Keratinocyte (primary cell): ENCODE data around the gene SCFD1. TPM values are rescaled to one million over a fixed set of nuclear protein-coding genes. Genes with fewer than 3 reads are reported as not detected.

Experiments used
- DNase-seq: peaks from one replicate; pipeline ENCODE4 v3.0.0-alpha.2; 2011; ENCODE audit warnings: low read depth, missing footprints, low spot score
- FAIRE-seq: peaks from 2 replicates; lab custom pipeline; 2011; peaks lifted over from hg19 to GRCh38; lab: Jason Lieb, UNC
- H2AFZ ChIP-seq: 2 replicates; pipeline ENCODE4 v1.6.0; 2012; ENCODE audit warnings: low read length, control low read depth, inconsistent platforms; ENCODE audit not compliant: control insufficient read depth
- H3K27ac ChIP-seq: 2 replicates; pipeline ENCODE4 v1.5.1; 2011; ENCODE audit warnings: low read length; ENCODE audit not compliant: control insufficient read depth, insufficient read depth
- H3K27me3 ChIP-seq: 3 replicates; pipeline ENCODE4 v1.6.0; 2011; ENCODE audit warnings: low read length; ENCODE audit not compliant: control insufficient read depth, insufficient read depth; ENCODE audit errors: extremely low read depth
- H3K36me3 ChIP-seq, 2 experiments: 2 replicates in 1 of 2; 3 replicates in 1 of 2; pipeline ENCODE4 v1.5.1; 2011; ENCODE audit warnings: low read length in 2 of 2, mild to moderate bottlenecking in 1 of 2; ENCODE audit not compliant: control insufficient read depth in 2 of 2, insufficient read depth in 2 of 2; ENCODE audit errors: extremely low read depth in 1 of 2
- H3K4me1 ChIP-seq: 3 replicates; pipeline ENCODE4 v1.5.1; 2011; ENCODE audit warnings: low read length; ENCODE audit not compliant: control insufficient read depth, insufficient read depth; ENCODE audit errors: extremely low read depth
- H3K4me2 ChIP-seq: 3 replicates; pipeline ENCODE4 v1.6.0; 2011; ENCODE audit warnings: low read depth, low read length; ENCODE audit not compliant: control insufficient read depth, insufficient read depth; ENCODE audit errors: extremely low read depth
- H3K4me3 ChIP-seq, 3 experiments: fragments of 200-600 bp in 1 of 3; sonication (generic) in 1 of 3; 2 replicates in 2 of 3; 3 replicates in 1 of 3; pipeline ENCODE4 v1.5.1; 2011 to 2016; ENCODE audit warnings: low read length in 3 of 3, mild to moderate bottlenecking in 3 of 3, control low read depth in 2 of 3, inconsistent platforms in 1 of 3, low read depth in 1 of 3, mixed read lengths in 1 of 3, mixed run types in 1 of 3, moderate library complexity in 1 of 3; ENCODE audit not compliant: control insufficient read depth in 2 of 3, insufficient read depth in 2 of 3; ENCODE audit errors: extremely low read depth in 1 of 3
- H3K79me2 ChIP-seq: 2 replicates; pipeline ENCODE4 v1.6.0; 2012; ENCODE audit warnings: low read length; ENCODE audit not compliant: control insufficient read depth, insufficient read depth
- H3K9ac ChIP-seq: 3 replicates; pipeline ENCODE4 v1.6.0; 2011; ENCODE audit warnings: low read length; ENCODE audit not compliant: control insufficient read depth, insufficient read depth; ENCODE audit errors: extremely low read depth
- H3K9me1 ChIP-seq: 3 replicates; pipeline ENCODE4 v1.6.0; 2011; ENCODE audit warnings: low read length; ENCODE audit not compliant: control insufficient read depth, insufficient read depth; ENCODE audit errors: extremely low read depth
- H3K9me3 ChIP-seq: 2 replicates; pipeline ENCODE4 v1.5.1; 2012; ENCODE audit warnings: low read depth, low read length; ENCODE audit not compliant: control insufficient read depth
- H4K20me1 ChIP-seq: 3 replicates; pipeline ENCODE4 v1.6.0; 2011; ENCODE audit warnings: low read length; ENCODE audit not compliant: control insufficient read depth, insufficient read depth; ENCODE audit errors: extremely low read depth
- EZH2 ChIP-seq: IDR thresholded peaks from one replicate; pipeline ENCODE4 v1.6.1; 2012; ENCODE audit warnings: inconsistent platforms, mild to moderate bottlenecking, low read length, moderate library complexity
- dilution Hi-C: fragments of 300-500 bp; cut with MboI; formaldehyde crosslinking; loops from one replicate; pipeline ENCODE4 v1.7.0; 2020; ENCODE audit warnings: low sequenced_read_pairs; ENCODE audit not compliant: extremely low pct_ligation_motif_present
- polyA plus RNA-seq, 5 experiments: library from polyadenylated mRNA; depleted of rRNA in 3 of 5; stranded (reverse) in 3 of 5; stranded (forward) in 1 of 5; unstranded in 1 of 5; fragments of >200 nt; gene quantifications; 1 replicate in 1 of 5; 2 replicates in 3 of 5; 3 replicates in 1 of 5; pipeline versions ENCODE4 v1.2.1 to v1.2.3, GENCODE V29; 2011 to 2012; ENCODE audit warnings: missing spikeins in 2 of 5, low read depth in 1 of 5, low replicate concordance in 1 of 5
- TF ChIP-seq, protein P1 (sequence below), 3 experiments: IDR thresholded peaks in 1 of 3; conservative IDR thresholded peaks in 1 of 3; optimal IDR thresholded peaks in 1 of 3; 2 replicates in 2 of 3; 3 replicates in 1 of 3; pipeline versions ENCODE3 to v1.5.1; 2011; ENCODE audit warnings: low read length in 3 of 3, mild to moderate bottlenecking in 3 of 3, moderate library complexity in 2 of 3, control low read depth in 1 of 3, inconsistent platforms in 1 of 3; ENCODE audit not compliant: insufficient read depth in 2 of 3; ENCODE audit errors: extremely low read depth in 1 of 3

Gene SCFD1
- polyA plus RNA-seq, 1 donor (not counting 4 experiments of a cell fraction or from before 2014, with no cell fraction given), result 100 TPM

DNA sequence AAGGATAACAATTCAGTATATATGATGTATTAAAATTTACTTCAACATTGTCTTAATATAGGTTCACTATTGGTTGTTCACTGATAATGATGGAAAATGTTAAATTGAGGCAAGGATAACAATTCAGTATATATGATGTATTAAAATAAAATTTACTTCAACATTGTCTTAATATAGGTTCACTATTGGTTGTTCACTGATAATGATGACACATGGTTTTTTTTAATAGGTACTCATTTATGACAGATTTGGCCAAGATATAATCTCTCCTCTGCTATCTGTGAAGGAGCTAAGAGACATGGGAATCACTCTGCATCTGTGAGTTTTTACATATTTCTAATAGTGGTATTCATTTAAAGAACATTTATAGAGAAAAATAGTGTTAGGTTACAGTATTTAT lies 8.1 kb downstream of the SCFD1 start:
- no peaks in the 10 kb centered on the region for H4K20me1 ChIP-seq
- peaks cover 40% of the 10 kb centered on the region for H3K79me2 ChIP-seq

DNA sequence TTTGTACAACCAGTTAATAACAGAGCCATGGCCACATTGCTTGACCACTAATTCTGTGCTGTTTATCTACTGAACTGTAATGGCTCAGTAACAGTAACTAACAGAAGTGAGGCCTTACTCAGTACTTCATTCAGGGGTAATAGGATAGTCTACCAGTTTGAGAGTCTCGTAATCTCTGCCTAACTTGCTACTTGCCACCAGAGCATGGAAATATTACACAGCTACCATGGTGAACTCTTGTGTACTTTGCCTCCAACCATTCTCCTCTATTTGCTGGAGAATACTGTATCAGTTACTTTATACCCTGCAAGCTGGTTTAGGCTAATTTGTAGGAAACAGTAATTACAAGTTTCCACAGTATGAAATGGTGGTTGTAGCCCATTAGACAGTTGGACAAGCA lies 10.6 kb downstream of the SCFD1 start:
- no peak for FAIRE-seq
- Histone ChIP-seq H4K20me1 (no peaks in the 10 kb centered on the region), H3K9ac (no peak overlapping the region), H3K4me3 (no peak overlapping the region), H3K79me2 (peaks cover 18% of the 10 kb centered on the region), H3K27me3 (no peaks in the 10 kb centered on the region), H2AFZ (no peak overlapping the region), H3K9me1 (no peaks in the 10 kb centered on the region), H3K4me1 (peaks cover 13% of the 10 kb centered on the region), H3K27ac (no peak overlapping the region), H3K4me2 (no peak overlapping the region), H3K36me3 (peaks cover 12 to 13% of the 10 kb centered on the region in 2 experiments), H3K9me3 (no peaks in the 10 kb centered on the region)
- dilution Hi-C loops, result no loop called here
- TF ChIP-seq EZH2, result no peak
- no peak for DNase-seq

More for the DNA sequence above, 8.1 kb downstream of the SCFD1 start:
- Histone ChIP-seq H3K9me3 (no peaks in the 10 kb centered on the region), H3K27ac (no peak overlapping the region), H3K9me1 (no peaks in the 10 kb centered on the region), H3K4me2 (no peak overlapping the region), H3K36me3 (peaks cover 12% of the 10 kb centered on the region in 2 experiments), H3K9ac (no peak overlapping the region), H2AFZ (no peak overlapping the region), H3K27me3 (no peaks in the 10 kb centered on the region), H3K4me3 (no peak overlapping the region), H3K4me1 (peaks cover 13% of the 10 kb centered on the region)
- FAIRE-seq (no peak), DNase-seq (no peak)
- dilution Hi-C loops, result no loop called here
- TF ChIP-seq, protein P1, sequence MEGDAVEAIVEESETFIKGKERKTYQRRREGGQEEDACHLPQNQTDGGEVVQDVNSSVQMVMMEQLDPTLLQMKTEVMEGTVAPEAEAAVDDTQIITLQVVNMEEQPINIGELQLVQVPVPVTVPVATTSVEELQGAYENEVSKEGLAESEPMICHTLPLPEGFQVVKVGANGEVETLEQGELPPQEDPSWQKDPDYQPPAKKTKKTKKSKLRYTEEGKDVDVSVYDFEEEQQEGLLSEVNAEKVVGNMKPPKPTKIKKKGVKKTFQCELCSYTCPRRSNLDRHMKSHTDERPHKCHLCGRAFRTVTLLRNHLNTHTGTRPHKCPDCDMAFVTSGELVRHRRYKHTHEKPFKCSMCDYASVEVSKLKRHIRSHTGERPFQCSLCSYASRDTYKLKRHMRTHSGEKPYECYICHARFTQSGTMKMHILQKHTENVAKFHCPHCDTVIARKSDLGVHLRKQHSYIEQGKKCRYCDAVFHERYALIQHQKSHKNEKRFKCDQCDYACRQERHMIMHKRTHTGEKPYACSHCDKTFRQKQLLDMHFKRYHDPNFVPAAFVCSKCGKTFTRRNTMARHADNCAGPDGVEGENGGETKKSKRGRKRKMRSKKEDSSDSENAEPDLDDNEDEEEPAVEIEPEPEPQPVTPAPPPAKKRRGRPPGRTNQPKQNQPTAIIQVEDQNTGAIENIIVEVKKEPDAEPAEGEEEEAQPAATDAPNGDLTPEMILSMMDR (optimal IDR thresholded peaks at IDR 0.05 in 1 of 3, IDR thresholded peaks at IDR 0.05 in 1 of 3, conservative IDR thresholded peaks at IDR 0.05 in 1 of 3; ENCODE audit: extremely low read depth in 1 of 3, insufficient read depth in 2 of 3, low read length in 3 of 3), result no peak
- no peak for TF ChIP-seq EZH2

GRCh38 chr14:30638926-30639325 lies 16.8 kb downstream of the SCFD1 start:
- H3K36me3 ChIP-seq, result peaks cover 0 to 7% of the 10 kb centered on the region in 2 experiments
- dilution Hi-C loops, result no loop called here

More at GRCh38 chr14:30638926-30639325, 16.8 kb downstream of the SCFD1 start:
- no peaks in the 10 kb centered on the region for H3K9me1 ChIP-seq
- H3K27me3 ChIP-seq, result no peaks in the 10 kb centered on the region
- no peak overlapping the region for H3K27ac ChIP-seq
- no peak overlapping the region for H3K4me3 ChIP-seq
- FAIRE-seq (no peak), DNase-seq (no peak)
- no peaks in the 10 kb centered on the region for H3K4me1 ChIP-seq
- TF ChIP-seq, protein P1 (optimal IDR thresholded peaks at IDR 0.05 in 1 of 3, IDR thresholded peaks at IDR 0.05 in 1 of 3, conservative IDR thresholded peaks at IDR 0.05 in 1 of 3; ENCODE audit: extremely low read depth in 1 of 3, insufficient read depth in 2 of 3, low read length in 3 of 3), result no peak
- no peak for TF ChIP-seq EZH2
- peaks cover 2% of the 10 kb centered on the region for H3K79me2 ChIP-seq
- no peaks in the 10 kb centered on the region for H4K20me1 ChIP-seq
- H3K4me2 ChIP-seq, result no peak overlapping the region
- H3K9me3 ChIP-seq, result no peaks in the 10 kb centered on the region
- H3K9ac ChIP-seq, result no peak overlapping the region
- H2AFZ ChIP-seq, result no peak overlapping the region
